ENCODE data around the gene LMAN1L.
A peak's percentile ranks its signal among the peaks of the same experiment; 100 is the strongest.

- TF ChIP-seq EP300 (IDR thresholded peaks at IDR 0.05) = no peak
- TF ChIP-seq POLR2A (IDR thresholded peaks at IDR 0.05) = peak in 1 of 4 donors; percentile 21
- TF ChIP-seq CTCF (IDR thresholded peaks at IDR 0.05) = no peak
Measured at GRCh38 chr15:74868059-74868458, 55.4 kb downstream of the LMAN1L start.

Data from upper lobe of left lung (tissue), 4 donors.